HG03135 (cell line): ENCODE data around the gene MED17.
"Not testable (repeated sequence)": the region's sequence is repeated elsewhere in the genome, so short reads cannot be mapped to it uniquely, and the experiment has no call there.

Experiments
- ATAC-seq: cut with Tn5 transposase; IDR thresholded peaks from one replicate; pipeline ENCODE4 v1.9.1; 2021; ENCODE audit warnings: mild to moderate bottlenecking, moderate library complexity; ENCODE audit not compliant: unreplicated experiment

Gene MED17

DNA sequence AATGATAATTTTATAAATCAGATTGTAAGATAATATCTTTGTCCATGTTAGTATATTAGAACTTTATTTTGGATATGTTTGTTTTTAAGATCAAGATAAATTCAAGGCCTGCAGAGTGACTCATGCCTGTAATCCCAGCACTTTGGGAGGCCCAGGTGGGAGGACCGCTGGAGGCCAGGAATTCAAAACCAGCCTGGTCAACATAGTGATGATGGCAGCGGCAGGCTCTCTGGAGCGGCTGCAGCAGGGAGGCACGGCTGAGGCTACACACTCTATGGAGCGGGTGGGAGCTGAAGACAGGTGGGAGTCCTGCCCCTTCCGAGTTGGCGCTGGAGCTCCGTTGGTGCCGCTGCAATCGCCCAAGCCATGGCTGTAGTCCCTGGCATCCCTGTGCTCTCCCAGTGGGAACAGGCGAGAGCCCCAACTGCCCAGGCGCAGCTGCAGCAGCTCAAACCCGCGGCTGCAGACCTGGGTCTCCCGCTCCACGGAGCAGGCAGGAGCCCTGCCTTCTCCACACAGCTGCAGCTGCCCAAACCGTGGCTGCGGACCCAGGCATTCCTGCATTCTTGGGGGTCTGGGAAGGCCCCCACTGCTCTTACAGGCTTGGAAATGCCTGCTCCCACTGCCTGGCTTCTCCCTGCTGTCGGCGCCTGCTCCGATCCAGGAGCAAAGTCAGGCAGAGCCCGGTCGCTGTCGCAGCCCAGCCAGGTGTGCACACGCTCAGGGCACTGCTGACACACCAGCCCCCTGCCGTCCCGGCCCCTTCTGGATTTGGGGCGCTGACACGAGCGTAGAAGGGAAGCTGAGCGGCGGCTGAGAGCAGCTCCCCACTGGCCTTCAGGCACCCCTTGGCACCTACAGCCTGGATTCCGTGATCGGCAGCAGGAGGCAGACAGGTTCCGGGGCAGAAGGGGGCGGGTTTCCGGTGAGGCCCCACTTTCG, 25.9 kb upstream of the MED17 start:
- no peak for ATAC-seq

DNA sequence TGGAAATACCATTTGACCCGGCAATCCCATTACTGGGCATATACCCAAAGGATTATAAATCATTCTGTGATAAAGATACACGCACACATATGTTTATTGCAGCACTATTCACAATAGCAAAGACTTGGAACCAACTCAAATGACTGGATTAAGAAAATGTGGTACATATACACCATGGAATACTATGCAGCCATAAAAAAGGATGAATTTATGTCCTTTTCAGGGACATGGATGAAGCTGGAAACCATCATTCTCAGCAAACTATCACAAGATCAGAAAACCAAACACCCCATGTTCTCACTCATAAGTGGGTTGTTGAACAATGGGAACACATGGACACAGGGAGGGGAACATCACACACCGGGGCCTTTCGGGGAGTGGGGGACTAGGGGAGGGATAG, 25.0 kb upstream of the MED17 start:
- not testable (repeated sequence) for ATAC-seq

DNA sequence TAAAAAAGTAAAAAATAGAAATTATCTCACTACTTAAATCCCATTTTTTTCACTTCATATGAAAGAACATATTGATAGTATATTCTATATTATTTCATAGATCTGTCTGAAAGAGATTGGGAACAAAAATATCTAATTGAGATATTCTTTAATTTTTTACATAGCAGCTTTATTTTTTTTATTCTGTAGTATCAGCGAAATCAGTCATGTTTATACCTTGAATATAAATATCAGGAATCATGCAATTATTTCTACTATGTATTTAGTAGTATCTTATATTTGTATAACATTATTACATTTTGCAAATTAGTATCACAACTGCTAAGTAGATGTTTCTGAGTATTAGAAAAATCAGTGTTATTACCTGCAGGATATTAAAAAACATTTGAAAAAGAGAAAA, 22.2 kb upstream of the MED17 start:
- ATAC-seq: no peak

- no peak for ATAC-seq
Observed at GRCh38 chr11:93765551-93765950, 18.5 kb upstream of the MED17 start.

DNA sequence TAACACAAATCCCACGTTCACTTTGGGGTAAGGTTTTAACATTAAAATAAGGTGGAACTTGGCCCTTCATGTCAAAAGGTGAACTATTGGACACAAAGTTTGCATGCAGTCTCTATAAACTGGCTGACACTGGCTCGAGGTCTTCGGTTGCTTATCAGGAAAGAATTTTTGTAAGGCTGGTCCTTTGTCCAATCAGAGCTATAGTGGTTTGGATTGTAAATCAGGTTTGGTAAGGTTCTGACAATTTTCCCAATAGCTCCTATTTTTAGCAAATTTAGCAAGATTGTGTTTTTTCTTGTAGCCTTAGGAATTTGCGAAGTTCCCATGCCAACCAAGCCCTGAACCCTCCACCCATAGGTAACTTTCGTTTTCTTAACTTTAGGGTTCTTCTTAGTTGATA, 17.6 kb upstream of the MED17 start:
- no peak for ATAC-seq

DNA sequence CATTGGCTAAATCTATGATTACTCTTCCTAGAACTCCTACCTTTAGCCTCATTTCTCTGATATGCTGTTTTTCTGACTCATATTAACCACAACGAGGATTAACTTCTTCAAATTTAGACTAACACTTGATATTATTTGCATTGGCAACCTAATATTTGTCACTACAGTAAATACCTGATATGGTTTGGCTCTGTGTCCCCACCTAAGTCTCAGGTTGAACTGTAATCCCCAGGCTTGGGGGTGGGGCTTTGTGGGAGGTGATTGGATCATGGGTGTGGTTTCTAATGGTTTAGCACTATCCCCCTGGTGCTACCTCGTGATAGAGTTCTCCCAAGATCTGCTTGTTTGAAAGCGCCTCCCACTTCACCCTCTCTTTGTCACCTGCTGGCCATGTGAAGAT, 17.1 kb upstream of the MED17 start:
- ATAC-seq: no peak

DNA sequence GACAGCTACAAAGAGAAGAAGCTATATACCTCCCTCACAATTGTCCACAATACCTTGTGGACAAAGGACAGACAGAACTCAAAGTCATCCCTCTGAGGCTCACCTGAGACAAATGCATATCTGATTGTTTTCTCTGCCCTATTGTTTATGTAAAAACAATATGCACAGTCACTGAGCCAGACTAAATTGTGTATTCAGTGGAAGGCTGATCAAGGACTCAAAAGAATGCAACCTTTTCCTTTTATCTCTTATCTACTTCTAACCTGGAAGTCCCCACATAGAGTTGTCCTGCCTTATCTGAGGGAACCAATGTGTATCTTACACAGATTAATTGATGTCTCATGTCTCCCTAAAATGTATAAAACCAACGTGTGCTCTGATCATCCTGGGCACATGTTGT, 13.9 kb upstream of the MED17 start:
- no peak for ATAC-seq

GRCh38 chr11:93772123-93772522, 12.0 kb upstream of the MED17 start:
- no peak for ATAC-seq

DNA sequence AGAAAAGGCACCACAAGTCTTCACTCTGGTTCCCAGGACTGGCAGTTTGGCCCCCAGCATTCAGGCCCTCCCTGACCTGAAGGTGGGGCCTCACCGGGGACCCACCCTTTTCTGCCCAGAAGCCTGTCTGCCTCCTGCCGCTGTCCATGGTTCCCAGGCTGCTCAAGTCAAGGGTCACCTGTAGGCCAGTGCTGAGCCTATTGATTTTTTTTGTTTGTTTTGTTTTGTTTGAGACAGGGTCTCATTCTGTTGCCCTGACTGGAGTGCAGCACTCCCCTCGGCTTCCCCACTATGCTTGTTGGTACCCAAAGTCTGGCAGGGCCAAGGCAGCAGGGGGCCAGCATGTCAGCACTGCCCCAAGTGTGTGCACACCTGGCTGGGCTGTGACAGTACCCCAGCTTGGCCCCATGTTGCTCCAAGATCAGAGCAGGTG, 11.0 kb upstream of the MED17 start:
- no peak for ATAC-seq

GRCh38 chr11:93773601-93774200, 10.4 kb upstream of the MED17 start:
- no peak for ATAC-seq

DNA sequence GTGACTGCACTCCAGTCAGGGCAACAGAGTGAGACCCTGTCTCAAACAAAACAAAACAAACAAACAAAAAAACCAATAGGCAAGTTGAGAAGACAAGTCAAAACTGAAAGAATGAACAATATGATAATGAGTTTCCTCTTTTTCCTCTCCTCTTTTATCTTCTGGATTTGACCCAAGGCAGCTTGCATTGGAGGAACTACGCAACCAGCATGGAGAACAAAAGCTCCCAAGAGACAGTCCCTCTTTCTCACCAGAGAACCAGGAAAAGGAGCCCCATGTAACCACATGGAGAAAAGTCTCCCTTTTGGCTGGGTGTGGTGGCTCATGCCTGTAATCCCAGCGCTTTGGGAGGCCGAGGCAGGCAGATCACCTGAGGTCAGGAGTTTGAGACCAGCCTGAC, 9.5 kb upstream of the MED17 start:
- not testable (repeated sequence) for ATAC-seq

DNA sequence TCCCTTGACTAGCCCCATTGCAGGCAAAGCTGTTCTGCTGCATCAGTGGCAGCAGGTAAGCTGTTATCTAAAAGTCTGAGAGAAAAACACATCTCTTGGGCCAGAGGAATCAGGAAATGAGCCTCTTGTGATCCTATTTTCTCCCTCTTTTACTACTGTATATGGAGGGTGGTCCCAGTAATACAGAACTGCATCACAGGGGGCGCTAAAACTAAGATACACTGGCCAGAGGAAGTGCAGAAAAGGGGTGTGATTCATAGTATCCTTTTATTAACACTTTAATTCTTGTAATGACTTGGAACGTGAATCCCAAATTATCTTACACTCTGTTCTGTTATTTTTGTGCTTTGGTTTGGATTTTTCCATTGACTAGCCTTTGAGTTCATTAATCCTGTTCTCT, 8.8 kb upstream of the MED17 start:
- no peak for ATAC-seq

DNA sequence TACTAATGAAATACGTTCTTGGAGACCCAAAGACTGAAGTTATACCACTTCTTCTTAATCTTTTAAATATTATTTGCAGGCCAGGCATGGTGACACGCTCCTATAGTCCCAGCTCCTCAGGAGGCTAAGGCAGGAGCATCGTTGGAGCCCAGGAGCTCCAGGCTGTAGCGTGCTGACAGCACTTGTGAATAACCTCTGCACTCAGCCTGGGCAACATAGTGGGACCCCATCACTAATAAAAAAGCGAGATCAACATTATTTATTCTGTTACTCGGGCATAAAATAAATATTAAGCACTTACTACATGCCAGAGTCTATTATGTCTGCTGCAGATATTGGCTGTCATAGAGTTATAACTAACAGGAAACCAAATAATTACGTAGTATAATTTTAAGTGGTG, 720 bp upstream of the MED17 start:
- ATAC-seq: no peak

GRCh38 chr11:93783765-93784144, 327 bp upstream of the MED17 start:
- ATAC-seq: peak; percentile 47

DNA sequence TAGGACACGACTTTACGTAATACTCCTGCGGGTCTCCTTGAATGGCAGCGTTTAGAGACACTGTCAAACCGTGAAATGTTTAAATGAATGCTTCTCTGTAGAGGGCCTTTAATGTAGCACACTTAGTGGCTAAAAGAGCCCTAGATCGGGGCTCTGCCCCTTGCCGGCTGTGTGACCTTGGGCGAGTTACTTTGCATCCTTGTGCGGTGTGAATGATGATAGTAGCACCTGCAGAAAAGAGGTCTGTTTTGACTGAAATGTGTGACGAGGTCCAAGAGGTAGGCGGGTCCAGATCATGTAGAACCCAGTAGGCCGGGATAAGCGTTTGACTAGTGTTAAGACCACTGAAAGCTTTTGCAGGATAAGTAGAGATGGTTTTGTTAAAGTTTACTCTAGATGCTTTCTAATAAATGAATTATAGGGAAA, 866 bp downstream of the MED17 start:
- ATAC-seq: peak; percentile 34

DNA sequence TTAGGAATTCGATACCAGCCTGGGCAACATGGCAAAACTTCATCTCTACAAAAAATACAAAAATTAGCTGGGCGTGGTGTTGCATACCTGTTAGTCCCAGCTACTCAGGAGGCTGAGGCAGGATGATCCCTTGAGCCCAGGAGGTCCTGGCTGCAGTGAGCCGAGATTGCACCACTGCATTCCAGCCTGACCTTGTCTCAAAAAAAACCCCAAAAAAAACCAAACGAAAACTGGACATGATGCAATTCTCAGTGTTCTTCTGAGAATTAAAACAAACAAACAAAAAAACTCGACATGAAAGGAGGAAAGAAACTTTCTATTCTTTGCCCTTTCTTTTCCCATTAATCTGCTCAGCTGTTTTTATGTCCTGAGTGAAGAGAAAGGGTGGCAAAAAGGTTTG, 7.4 kb downstream of the MED17 start:
- no peak for ATAC-seq

- no peak for ATAC-seq
Observed at GRCh38 chr11:93796441-93797231, 12.6 kb downstream of the MED17 start.

GRCh38 chr11:93801366-93801765, 17.3 kb downstream of the MED17 start:
- no peak for ATAC-seq

- ATAC-seq: no peak
Observed at GRCh38 chr11:93804879-93805278, 20.8 kb downstream of the MED17 start.

- ATAC-seq: no peak
Observed at GRCh38 chr11:93807980-93808379, 23.9 kb downstream of the MED17 start.

DNA sequence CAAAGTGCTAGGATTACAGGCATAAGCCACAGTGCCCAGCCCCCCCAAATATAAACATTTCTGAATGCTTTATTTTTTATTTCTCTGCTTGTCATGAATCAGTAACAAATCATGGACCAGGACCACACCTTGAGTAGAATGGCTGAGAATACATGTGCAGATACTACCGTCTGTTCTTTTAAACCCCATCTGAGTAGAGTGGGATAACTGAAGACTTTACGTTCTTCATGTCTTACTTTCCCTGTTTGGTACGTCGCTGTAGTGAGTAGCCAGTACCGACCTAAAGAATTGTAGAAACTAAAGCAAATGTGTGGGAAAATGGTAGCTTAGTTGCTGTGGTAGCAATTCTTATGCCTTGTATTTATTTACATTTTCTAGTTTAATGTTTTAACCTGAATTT, 29.9 kb downstream of the MED17 start:
- ATAC-seq: no peak
